GM12891 (cell line): ENCODE data around the gene ACSS1.

Experiments used
- DNase-seq: peaks from one replicate; pipeline ENCODE4 v3.0.0; 2011; ENCODE audit warnings: low spot score; ENCODE audit not compliant: insufficient read length
- FAIRE-seq: peaks from 2 replicates; lab custom pipeline; 2011; peaks lifted over from hg19 to GRCh38; lab: Jason Lieb, UNC
- PAX5 ChIP-seq: IDR thresholded peaks from 2 replicates; pipeline ENCODE4 v1.6.1; 2011; ENCODE audit warnings: low read length, moderate library complexity, mild to moderate bottlenecking; ENCODE audit not compliant: insufficient read depth, severe bottlenecking
- POLR2A ChIP-seq: IDR thresholded peaks from 2 replicates; pipeline ENCODE4 v1.6.1; 2011; ENCODE audit warnings: low read depth, low read length, control low read depth
- POLR2AphosphoS5 ChIP-seq: IDR thresholded peaks from 2 replicates; pipeline ENCODE4 v1.6.1; 2011; ENCODE audit warnings: low read depth, low read length, control low read depth
- POU2F2 ChIP-seq: IDR thresholded peaks from 2 replicates; pipeline ENCODE4 v1.6.1; 2011; ENCODE audit warnings: low read depth, mild to moderate bottlenecking, control low read depth, low read length, moderate library complexity
- SPI1 ChIP-seq: IDR thresholded peaks from 2 replicates; pipeline ENCODE4 v1.6.1; 2011; ENCODE audit warnings: low read depth, low read length, control low read depth
- TAF1 ChIP-seq: IDR thresholded peaks from 2 replicates; pipeline ENCODE4 v1.6.1; 2011; ENCODE audit warnings: low read depth, low read length, control low read depth

The ACSS1 gene

DNA sequence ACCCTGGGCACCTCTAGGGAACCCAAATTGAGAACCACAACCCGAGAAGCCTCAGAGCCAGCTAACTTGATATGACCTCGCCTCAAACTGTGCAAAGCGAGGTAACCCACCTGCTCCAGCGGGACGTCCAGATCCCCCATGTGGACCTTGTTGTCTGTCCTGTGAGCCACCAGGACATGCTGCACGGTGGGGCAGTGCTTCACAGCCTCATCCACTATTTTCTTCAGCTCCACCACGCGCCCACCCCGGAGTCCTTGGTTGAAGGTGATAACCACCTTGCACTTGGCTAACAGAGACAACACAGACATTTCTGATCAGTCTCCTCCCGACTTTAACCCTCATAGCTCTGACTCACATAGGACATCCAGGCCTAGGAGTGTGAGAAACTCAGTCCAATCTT, 34.6 kb downstream of the ACSS1 start:
- DNase-seq, result no peak
- TF ChIP-seq TAF1 (no peak), POLR2AphosphoS5 (no peak), SPI1 (no peak), POLR2A (no peak), PAX5 (no peak), POU2F2 (no peak)
- FAIRE-seq, result no peak

GRCh38 chr20:25022680-25023079, 35.3 kb downstream of the ACSS1 start:
- no peak for FAIRE-seq
- DNase-seq, result no peak
- TF ChIP-seq POLR2AphosphoS5, result no peak
- no peak for TF ChIP-seq PAX5
- no peak for TF ChIP-seq TAF1
- TF ChIP-seq POU2F2, result no peak
- no peak for TF ChIP-seq POLR2A
- no peak for TF ChIP-seq SPI1

DNA sequence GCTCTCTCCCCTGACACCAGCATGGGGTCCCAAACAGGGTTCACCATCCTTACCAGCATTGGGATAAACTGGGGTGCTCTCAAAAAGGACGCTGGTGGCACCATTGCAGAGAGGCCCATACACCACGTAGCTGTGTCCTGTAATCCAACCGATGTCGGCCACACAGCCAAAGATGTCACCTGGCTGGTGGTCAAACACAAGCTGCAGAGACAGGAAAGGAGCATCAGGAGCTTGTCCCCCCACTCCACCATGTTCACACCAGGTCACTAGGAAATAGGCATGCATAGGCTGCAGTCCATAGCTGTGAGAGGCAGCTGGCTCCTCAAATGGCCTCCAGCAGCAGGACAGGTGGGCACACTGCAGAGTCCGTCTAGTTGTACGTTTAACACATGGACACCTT, 36.6 kb downstream of the ACSS1 start:
- FAIRE-seq, result no peak
- TF ChIP-seq TAF1 (no peak), SPI1 (no peak), POU2F2 (no peak), PAX5 (no peak), POLR2AphosphoS5 (no peak), POLR2A (no peak)
- no peak for DNase-seq

DNA sequence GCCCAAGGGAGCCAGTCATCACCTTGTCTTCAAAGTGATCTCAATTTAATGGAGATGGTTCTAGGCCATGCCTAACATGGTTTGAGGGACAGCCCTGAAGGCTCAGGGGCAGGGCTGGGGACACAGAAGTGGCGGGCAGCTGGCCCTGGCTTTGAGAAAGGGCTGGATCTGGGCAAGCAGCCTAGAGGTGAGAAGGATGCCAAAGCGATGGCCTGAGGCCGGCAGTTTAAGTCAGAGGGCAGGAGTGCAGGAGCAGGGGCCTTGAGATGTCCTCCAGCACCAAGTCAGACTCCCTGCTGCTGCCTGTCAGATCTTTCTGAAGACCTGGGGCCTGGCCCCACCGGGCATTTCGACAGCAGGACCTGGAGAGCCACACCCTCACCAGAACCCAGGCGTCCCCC, 37.0 kb downstream of the ACSS1 start:
- no peak for DNase-seq
- TF ChIP-seq SPI1 (no peak), POLR2A (no peak), PAX5 (no peak), TAF1 (no peak), POLR2AphosphoS5 (no peak)
- FAIRE-seq, result no peak

- TF ChIP-seq SPI1 (no peak), TAF1 (no peak), POLR2A (no peak), POU2F2 (no peak), PAX5 (no peak), POLR2AphosphoS5 (no peak)
- FAIRE-seq, result no peak
- DNase-seq, result no peak
Observed at GRCh38 chr20:25020345-25020744, 37.6 kb downstream of the ACSS1 start.

- DNase-seq (no peak), FAIRE-seq (no peak)
- TF ChIP-seq SPI1 (no peak), PAX5 (no peak), TAF1 (no peak), POLR2A (no peak), POU2F2 (no peak), POLR2AphosphoS5 (no peak)
Observed at GRCh38 chr20:25019381-25020155, 38.4 kb downstream of the ACSS1 start.

- FAIRE-seq (no peak), DNase-seq (no peak)
- TF ChIP-seq POLR2AphosphoS5 (no peak), SPI1 (no peak), POLR2A (no peak), PAX5 (no peak), TAF1 (no peak), POU2F2 (no peak)
Observed at GRCh38 chr20:25018841-25019240, 39.1 kb downstream of the ACSS1 start.

DNA sequence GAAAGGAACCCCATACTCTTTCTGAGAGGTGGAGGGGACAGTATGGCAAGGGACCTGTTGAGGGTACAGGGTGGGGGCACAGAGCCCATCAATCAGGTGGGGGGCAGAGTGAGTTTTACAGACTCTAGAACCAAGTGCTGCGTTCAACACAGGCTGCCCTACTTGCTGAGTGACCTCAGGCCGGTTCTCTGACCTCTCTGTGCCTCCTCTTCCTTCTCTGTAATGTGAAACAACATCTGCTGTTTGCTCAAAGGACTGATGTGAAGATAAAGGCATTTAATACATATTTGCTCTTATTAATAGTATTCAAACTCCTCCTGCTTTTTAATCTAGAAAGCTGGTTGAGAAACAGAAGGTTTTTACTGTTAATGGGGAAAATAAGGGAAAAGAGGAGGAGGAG, 39.5 kb downstream of the ACSS1 start:
- DNase-seq (no peak), FAIRE-seq (no peak)
- TF ChIP-seq TAF1 (no peak), POLR2AphosphoS5 (no peak), PAX5 (no peak), POU2F2 (no peak), POLR2A (no peak), SPI1 (no peak)

GRCh38 chr20:25017257-25017803, 40.6 kb downstream of the ACSS1 start:
- FAIRE-seq, result no peak
- no peak for DNase-seq
- TF ChIP-seq POLR2A (no peak), POLR2AphosphoS5 (no peak), SPI1 (no peak), POU2F2 (no peak), PAX5 (no peak), TAF1 (no peak)
